HEK293 (cell line): ENCODE measurements around the gene SAE1.

Experiments
- CTCF ChIA-PET: fragments of 350-600 bp; formaldehyde crosslinking; extraction: SDS; loops from one replicate; lab custom pipeline; 2021; ENCODE audit warnings: antibody characterized with exemption; lab: Yijun Ruan, JAX
- POLR2A ChIA-PET: fragments of 300-600 bp; formaldehyde crosslinking; extraction: SDS; loops from one replicate; lab custom pipeline; 2020; ENCODE audit warnings: antibody characterized with exemption, inconsistent platforms; lab: Yijun Ruan, JAX
- H3K27ac ChIP-seq: fragments of 200-500 bp; sonication (Bioruptor generic); 2 replicates; pipeline ENCODE4 v1.5.1; 2014; ENCODE audit warnings: low read depth, low read length, control low read depth, inconsistent platforms; ENCODE audit errors: extremely low read depth
- H3K36me3 ChIP-seq, 2 experiments: fragments of 200-500 bp in 1 of 2; sonication (Bioruptor generic) in 1 of 2; 1 replicate in 1 of 2; 2 replicates in 1 of 2; pipeline ENCODE4 v1.5.1; 2014 to 2017; ENCODE audit warnings: inconsistent platforms in 2 of 2, low read length in 2 of 2; ENCODE audit not compliant: control insufficient read depth in 2 of 2, insufficient read depth in 1 of 2
- H3K4me1 ChIP-seq: fragments of 200-500 bp; sonication (Bioruptor generic); 2 replicates; pipeline ENCODE4 v1.5.1; 2014; ENCODE audit warnings: mild to moderate bottlenecking, low read length, inconsistent platforms; ENCODE audit not compliant: control insufficient read depth, insufficient read depth
- H3K4me3 ChIP-seq: 2 replicates; pipeline ENCODE4 v1.5.1; 2011; ENCODE audit warnings: low read depth, mild to moderate bottlenecking, control low read depth, low read length, moderate library complexity
- H3K9me3 ChIP-seq: fragments of 200-500 bp; sonication (Bioruptor generic); 2 replicates; pipeline ENCODE4 v1.5.1; 2014; ENCODE audit warnings: low read depth, low read length, inconsistent platforms; ENCODE audit not compliant: control insufficient read depth, insufficient read depth
- EGR2 ChIP-seq: fragments of 450-650 bp; formaldehyde crosslinking; IDR thresholded peaks from 2 replicates; pipeline ENCODE4 v1.5.1; 2016; ENCODE audit warnings: low read depth, missing biosample characterization, missing genetic modification characterization
- GFI1B ChIP-seq: fragments of 450-650 bp; formaldehyde crosslinking; IDR thresholded peaks from 2 replicates; pipeline ENCODE4 v1.5.1; 2016; ENCODE audit warnings: missing biosample characterization, missing genetic modification characterization
- GLI4 ChIP-seq: fragments of 450-650 bp; formaldehyde crosslinking; IDR thresholded peaks from 2 replicates; pipeline ENCODE4 v1.5.1; 2016; ENCODE audit warnings: missing biosample characterization, missing genetic modification characterization
- HOXD13 ChIP-seq: sonication (generic); formaldehyde crosslinking; IDR thresholded peaks from 2 replicates; pipeline ENCODE4 v1.8.0; 2022; ENCODE audit warnings: missing genetic modification reagents, borderline replicate concordance
- KLF10 ChIP-seq: fragments of 450-650 bp; IDR thresholded peaks from 2 replicates; pipeline ENCODE4 v1.5.1; 2018; ENCODE audit warnings: missing biosample characterization, mild to moderate bottlenecking, missing genetic modification characterization
- MEIS1 ChIP-seq: sonication (generic); formaldehyde crosslinking; IDR thresholded peaks from 2 replicates; pipeline ENCODE4 v1.8.1; 2022; ENCODE audit warnings: missing genetic modification reagents, mild to moderate bottlenecking, borderline replicate concordance
- SP7 ChIP-seq: fragments of 450-650 bp; formaldehyde crosslinking; IDR thresholded peaks from 2 replicates; pipeline ENCODE4 v1.5.1; 2016; ENCODE audit warnings: missing biosample characterization, missing genetic modification characterization
- ZFP41 ChIP-seq: fragments of 450-650 bp; formaldehyde crosslinking; IDR thresholded peaks from 2 replicates; pipeline ENCODE4 v1.5.1; 2016; ENCODE audit warnings: missing biosample characterization, missing genetic modification characterization, borderline replicate concordance
- ZNF174 ChIP-seq: fragments of 450-650 bp; formaldehyde crosslinking; IDR thresholded peaks from 2 replicates; pipeline ENCODE4 v1.5.0; 2017; ENCODE audit warnings: missing biosample characterization, mild to moderate bottlenecking, missing genetic modification characterization
- ZNF19 ChIP-seq: fragments of 450-650 bp; formaldehyde crosslinking; IDR thresholded peaks from 2 replicates; pipeline ENCODE4; 2016; ENCODE audit warnings: missing biosample characterization, missing genetic modification characterization, low read depth
- ZNF211 ChIP-seq: fragments of 450-650 bp; formaldehyde crosslinking; IDR thresholded peaks from 2 replicates; pipeline ENCODE4 v1.5.1; 2016; ENCODE audit warnings: low read depth, missing biosample characterization, missing genetic modification characterization
- ZNF23 ChIP-seq: fragments of 450-650 bp; formaldehyde crosslinking; IDR thresholded peaks from 2 replicates; pipeline ENCODE4 v1.5.1; 2016; ENCODE audit warnings: missing biosample characterization, missing genetic modification characterization, borderline replicate concordance
- ZNF302 ChIP-seq: fragments of 450-650 bp; formaldehyde crosslinking; IDR thresholded peaks from 2 replicates; pipeline ENCODE4 v1.5.1; 2016; ENCODE audit warnings: missing biosample characterization, missing genetic modification characterization, low read depth
- ZNF354C ChIP-seq: fragments of 450-650 bp; formaldehyde crosslinking; IDR thresholded peaks from 2 replicates; pipeline ENCODE4 v1.5.1; 2016; ENCODE audit warnings: missing biosample characterization, missing genetic modification characterization, low read depth, borderline replicate concordance
- ZNF426 ChIP-seq: fragments of 450-650 bp; formaldehyde crosslinking; IDR thresholded peaks from 2 replicates; pipeline ENCODE4 v1.5.1; 2017; ENCODE audit warnings: missing biosample characterization, missing genetic modification characterization, mild to moderate bottlenecking, inconsistent platforms, moderate library complexity
- ZNF521 ChIP-seq: fragments of 450-650 bp; formaldehyde crosslinking; IDR thresholded peaks from 2 replicates; pipeline ENCODE4 v1.5.1; 2017; ENCODE audit warnings: missing biosample characterization, mild to moderate bottlenecking, missing genetic modification characterization
- ZNF600 ChIP-seq: fragments of 450-650 bp; formaldehyde crosslinking; IDR thresholded peaks from 2 replicates; pipeline ENCODE4 v1.5.1; 2016; ENCODE audit warnings: missing biosample characterization, missing genetic modification characterization
- ZNF707 ChIP-seq: fragments of 450-650 bp; formaldehyde crosslinking; IDR thresholded peaks from 2 replicates; pipeline ENCODE4 v1.5.1; 2016; ENCODE audit warnings: missing biosample characterization, missing genetic modification characterization
- TF ChIP-seq, protein P1 (sequence below): fragments of 450-650 bp; formaldehyde crosslinking; IDR thresholded peaks from 2 replicates; pipeline ENCODE4 v1.5.1; 2016; ENCODE audit warnings: missing biosample characterization, missing genetic modification characterization
- TF ChIP-seq, protein P2 (sequence below): fragments of 450-650 bp; formaldehyde crosslinking; IDR thresholded peaks from 2 replicates; pipeline ENCODE4 v1.5.1; 2016; ENCODE audit warnings: missing biosample characterization, missing genetic modification characterization
- TF ChIP-seq, protein P3 (sequence below): fragments of 450-650 bp; formaldehyde crosslinking; IDR thresholded peaks from 2 replicates; pipeline ENCODE4 v1.5.1; 2016; ENCODE audit warnings: missing biosample characterization, missing genetic modification characterization, low read depth
- TF ChIP-seq, protein P4 (sequence below): fragments of 450-650 bp; formaldehyde crosslinking; IDR thresholded peaks from 2 replicates; pipeline ENCODE4 v1.5.1; 2016; ENCODE audit warnings: missing biosample characterization, missing genetic modification characterization
- TF ChIP-seq, protein P5 (sequence below): fragments of 450-650 bp; formaldehyde crosslinking; IDR thresholded peaks from 2 replicates; pipeline ENCODE4 v1.5.1; 2016; ENCODE audit warnings: missing biosample characterization, missing genetic modification characterization
- TF ChIP-seq, protein P6 (sequence below): fragments of 450-650 bp; formaldehyde crosslinking; IDR thresholded peaks from 2 replicates; pipeline ENCODE4 v1.5.1; 2016; ENCODE audit warnings: missing biosample characterization, missing genetic modification characterization

The SAE1 gene

DNA sequence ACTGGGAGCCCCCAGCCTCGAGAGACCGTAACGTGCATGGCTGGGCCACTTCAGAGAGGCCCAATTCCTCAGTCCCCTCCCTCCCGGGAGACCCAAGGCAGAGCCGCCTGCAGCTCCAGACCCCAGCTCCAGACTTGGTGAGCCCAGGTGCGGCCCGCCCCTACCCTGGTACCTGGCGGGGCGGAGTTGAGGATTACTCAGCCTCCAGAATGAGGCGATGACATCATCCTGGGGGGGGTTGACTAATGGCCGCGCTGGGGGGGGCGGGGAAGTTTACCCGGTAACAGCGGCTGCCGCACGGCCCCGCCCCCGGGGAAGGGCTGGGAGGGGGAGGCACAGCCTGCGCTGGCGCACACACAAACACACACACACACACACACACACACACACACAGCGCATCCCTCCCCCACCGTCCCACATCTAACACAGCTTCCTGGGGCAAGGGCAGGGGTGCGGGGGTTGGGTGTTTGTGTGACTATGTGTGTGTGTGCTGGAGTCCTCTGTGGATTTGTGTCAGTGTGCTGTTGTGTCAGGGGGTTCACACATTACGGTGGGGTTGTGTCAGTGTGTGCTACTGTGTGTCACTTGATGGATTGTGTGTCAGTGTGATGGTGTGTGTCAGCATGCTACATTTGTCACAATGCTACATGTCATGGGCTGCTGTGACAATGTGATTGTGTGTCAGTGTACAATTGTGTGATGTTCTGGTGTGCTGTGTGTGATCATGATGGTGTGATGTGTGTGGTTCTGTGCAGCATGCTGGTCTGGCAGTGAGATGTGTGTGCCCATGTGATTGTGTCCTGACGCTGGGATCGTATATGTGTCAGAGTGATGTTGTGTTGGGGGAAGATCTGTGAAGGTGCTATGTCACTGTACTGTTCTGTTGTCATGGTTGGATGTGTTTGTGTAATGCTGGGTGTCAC is 110.6 kb downstream of the SAE1 start (continued):
- TF ChIP-seq ZNF521 (tag by site-specific recombination) (no peak), SP7 (tag by site-specific recombination) (peak; percentile 86), ZNF302 (no peak), GFI1B (0 out of 2 replicates have a peak, but pooled peaks have one; percentile 4), ZNF23 (tag by site-specific recombination) (0 out of 2 replicates have a peak, but pooled peaks have one; percentile 64), ZNF174 (no peak), ZNF707 (tag by site-specific recombination) (peak; percentile 35; the same call in 1 of the 2 replicates), GLI4 (tag by site-specific recombination) (peak; percentile 65; the same call in 1 of the 2 replicates)
- TF ChIP-seq, protein P1, sequence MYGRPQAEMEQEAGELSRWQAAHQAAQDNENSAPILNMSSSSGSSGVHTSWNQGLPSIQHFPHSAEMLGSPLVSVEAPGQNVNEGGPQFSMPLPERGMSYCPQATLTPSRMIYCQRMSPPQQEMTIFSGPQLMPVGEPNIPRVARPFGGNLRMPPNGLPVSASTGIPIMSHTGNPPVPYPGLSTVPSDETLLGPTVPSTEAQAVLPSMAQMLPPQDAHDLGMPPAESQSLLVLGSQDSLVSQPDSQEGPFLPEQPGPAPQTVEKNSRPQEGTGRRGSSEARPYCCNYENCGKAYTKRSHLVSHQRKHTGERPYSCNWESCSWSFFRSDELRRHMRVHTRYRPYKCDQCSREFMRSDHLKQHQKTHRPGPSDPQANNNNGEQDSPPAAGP (tag by site-specific recombination): peak; percentile 63; the same call in 1 of the 2 replicates
- TF ChIP-seq, protein P2, sequence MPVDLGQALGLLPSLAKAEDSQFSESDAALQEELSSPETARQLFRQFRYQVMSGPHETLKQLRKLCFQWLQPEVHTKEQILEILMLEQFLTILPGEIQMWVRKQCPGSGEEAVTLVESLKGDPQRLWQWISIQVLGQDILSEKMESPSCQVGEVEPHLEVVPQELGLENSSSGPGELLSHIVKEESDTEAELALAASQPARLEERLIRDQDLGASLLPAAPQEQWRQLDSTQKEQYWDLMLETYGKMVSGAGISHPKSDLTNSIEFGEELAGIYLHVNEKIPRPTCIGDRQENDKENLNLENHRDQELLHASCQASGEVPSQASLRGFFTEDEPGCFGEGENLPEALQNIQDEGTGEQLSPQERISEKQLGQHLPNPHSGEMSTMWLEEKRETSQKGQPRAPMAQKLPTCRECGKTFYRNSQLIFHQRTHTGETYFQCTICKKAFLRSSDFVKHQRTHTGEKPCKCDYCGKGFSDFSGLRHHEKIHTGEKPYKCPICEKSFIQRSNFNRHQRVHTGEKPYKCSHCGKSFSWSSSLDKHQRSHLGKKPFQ: 0 out of 2 replicates have a peak, but pooled peaks have one; percentile 38
- TF ChIP-seq, protein P3, sequence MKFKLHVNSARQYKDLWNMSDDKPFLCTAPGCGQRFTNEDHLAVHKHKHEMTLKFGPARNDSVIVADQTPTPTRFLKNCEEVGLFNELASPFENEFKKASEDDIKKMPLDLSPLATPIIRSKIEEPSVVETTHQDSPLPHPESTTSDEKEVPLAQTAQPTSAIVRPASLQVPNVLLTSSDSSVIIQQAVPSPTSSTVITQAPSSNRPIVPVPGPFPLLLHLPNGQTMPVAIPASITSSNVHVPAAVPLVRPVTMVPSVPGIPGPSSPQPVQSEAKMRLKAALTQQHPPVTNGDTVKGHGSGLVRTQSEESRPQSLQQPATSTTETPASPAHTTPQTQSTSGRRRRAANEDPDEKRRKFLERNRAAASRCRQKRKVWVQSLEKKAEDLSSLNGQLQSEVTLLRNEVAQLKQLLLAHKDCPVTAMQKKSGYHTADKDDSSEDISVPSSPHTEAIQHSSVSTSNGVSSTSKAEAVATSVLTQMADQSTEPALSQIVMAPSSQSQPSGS (tag by site-specific recombination): peak; percentile 96

DNA sequence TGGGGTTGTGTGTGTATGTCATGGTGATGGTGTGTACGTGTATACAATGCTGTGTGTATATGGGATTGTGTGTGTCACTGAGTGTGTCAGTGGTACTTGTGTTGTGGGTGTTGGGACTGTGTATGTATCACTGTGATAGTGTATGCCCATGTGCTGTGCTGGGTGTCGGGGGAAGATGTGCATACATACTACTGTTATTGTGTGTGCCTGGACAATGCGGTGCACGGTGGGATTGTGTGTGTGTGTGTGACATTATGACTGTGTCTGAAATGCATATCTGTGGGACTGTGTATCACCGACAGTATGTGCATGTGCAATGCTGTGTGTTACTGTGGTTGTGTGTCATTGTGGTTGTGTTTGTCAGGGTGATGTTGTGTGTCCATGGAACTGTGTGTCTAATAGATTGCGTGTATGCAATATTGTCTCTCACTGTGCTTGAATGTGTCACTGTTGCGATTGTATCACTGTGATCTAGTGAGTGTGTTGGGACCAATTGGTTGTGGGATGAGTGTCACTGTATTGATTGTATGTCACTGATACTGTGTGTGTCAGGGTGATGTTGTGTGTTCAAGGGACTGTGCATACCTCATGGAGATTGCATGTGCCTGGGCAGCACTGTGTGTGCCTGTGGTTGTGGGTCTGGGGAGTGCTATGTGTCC is 111.4 kb downstream of the SAE1 start:
- H3K27ac ChIP-seq: no peak overlapping the region
- no peak overlapping the region for H3K4me3 ChIP-seq
- H3K36me3 ChIP-seq: no peaks in the 10 kb centered on the region
- no peaks in the 10 kb centered on the region for H3K9me3 ChIP-seq
- ChIA-PET POLR2A (interaction anchor here (0.7 to 3.2 kb wide), 4 partner anchors 16 to 129 kb away, joined by 3 to 65 read pairs (median 14); partner anchors contain the start of gene ZC3H4), CTCF (interaction anchor here (6.1 kb wide), 1 partner anchor 31 kb away, joined by 316 read pairs; no protein-coding TSS in a partner anchor)
- peaks cover 7% of the 10 kb centered on the region for H3K4me1 ChIP-seq
- TF ChIP-seq, protein P4, sequence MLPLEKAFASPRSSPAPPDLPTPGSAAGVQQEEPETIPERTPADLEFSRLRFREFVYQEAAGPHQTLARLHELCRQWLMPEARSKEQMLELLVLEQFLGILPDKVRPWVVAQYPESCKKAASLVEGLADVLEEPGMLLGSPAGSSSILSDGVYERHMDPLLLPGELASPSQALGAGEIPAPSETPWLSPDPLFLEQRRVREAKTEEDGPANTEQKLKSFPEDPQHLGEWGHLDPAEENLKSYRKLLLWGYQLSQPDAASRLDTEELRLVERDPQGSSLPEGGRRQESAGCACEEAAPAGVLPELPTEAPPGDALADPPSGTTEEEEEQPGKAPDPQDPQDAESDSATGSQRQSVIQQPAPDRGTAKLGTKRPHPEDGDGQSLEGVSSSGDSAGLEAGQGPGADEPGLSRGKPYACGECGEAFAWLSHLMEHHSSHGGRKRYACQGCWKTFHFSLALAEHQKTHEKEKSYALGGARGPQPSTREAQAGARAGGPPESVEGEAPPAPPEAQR (tag by site-specific recombination): no peak
- TF ChIP-seq EGR2 (tag by site-specific recombination): no peak
- TF ChIP-seq, protein P5, sequence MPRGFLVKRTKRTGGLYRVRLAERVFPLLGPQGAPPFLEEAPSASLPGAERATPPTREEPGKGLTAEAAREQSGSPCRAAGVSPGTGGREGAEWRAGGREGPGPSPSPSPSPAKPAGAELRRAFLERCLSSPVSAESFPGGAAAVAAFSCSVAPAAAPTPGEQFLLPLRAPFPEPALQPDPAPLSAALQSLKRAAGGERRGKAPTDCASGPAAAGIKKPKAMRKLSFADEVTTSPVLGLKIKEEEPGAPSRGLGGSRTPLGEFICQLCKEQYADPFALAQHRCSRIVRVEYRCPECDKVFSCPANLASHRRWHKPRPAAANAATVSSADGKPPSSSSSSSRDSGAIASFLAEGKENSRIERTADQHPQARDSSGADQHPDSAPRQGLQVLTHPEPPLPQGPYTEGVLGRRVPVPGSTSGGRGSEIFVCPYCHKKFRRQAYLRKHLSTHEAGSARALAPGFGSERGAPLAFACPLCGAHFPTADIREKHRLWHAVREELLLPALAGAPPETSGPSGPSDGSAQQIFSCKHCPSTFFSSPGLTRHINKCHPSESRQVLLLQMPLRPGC (tag by site-specific recombination): no peak
- no peak for TF ChIP-seq ZNF354C (tag by site-specific recombination)
- no peak for TF ChIP-seq ZNF211
- TF ChIP-seq, protein P6, sequence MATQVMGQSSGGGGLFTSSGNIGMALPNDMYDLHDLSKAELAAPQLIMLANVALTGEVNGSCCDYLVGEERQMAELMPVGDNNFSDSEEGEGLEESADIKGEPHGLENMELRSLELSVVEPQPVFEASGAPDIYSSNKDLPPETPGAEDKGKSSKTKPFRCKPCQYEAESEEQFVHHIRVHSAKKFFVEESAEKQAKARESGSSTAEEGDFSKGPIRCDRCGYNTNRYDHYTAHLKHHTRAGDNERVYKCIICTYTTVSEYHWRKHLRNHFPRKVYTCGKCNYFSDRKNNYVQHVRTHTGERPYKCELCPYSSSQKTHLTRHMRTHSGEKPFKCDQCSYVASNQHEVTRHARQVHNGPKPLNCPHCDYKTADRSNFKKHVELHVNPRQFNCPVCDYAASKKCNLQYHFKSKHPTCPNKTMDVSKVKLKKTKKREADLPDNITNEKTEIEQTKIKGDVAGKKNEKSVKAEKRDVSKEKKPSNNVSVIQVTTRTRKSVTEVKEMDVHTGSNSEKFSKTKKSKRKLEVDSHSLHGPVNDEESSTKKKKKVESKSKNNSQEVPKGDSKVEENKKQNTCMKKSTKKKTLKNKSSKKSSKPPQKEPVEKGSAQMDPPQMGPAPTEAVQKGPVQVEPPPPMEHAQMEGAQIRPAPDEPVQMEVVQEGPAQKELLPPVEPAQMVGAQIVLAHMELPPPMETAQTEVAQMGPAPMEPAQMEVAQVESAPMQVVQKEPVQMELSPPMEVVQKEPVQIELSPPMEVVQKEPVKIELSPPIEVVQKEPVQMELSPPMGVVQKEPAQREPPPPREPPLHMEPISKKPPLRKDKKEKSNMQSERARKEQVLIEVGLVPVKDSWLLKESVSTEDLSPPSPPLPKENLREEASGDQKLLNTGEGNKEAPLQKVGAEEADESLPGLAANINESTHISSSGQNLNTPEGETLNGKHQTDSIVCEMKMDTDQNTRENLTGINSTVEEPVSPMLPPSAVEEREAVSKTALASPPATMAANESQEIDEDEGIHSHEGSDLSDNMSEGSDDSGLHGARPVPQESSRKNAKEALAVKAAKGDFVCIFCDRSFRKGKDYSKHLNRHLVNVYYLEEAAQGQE: no peak
- TF ChIP-seq KLF10: no peak
- TF ChIP-seq ZNF426 (tag by site-specific recombination): no peak
- TF ChIP-seq ZNF19: 0 out of 2 replicates have a peak, but pooled peaks have one; percentile 21
- no peak for TF ChIP-seq ZFP41 (tag by site-specific recombination)
- no peak for TF ChIP-seq MEIS1 (CRISPR knock-in tag)
- TF ChIP-seq HOXD13: no peak
- no peak for TF ChIP-seq ZNF600 (tag by site-specific recombination)
